ENCODE results near the gene CELF4.

Gene CELF4

GRCh38 chr18:37322492-37323035, 243.0 kb downstream of the CELF4 start:
- H2AFZ ChIP-seq (ENCODE audit: low read depth, low read length): no peak overlapping the region
- peaks cover 17% of the 10 kb centered on the region for H3K27me3 ChIP-seq (ENCODE audit: insufficient read depth, low read length)

GRCh38 chr18:37321582-37322491, 243.8 kb downstream of the CELF4 start:
- H2AFZ ChIP-seq (ENCODE audit: low read depth, low read length): no peak overlapping the region
- no peaks in the 10 kb centered on the region for H3K9me3 ChIP-seq (ENCODE audit: low read length)
- peaks cover 14% of the 10 kb centered on the region for H3K27me3 ChIP-seq (ENCODE audit: insufficient read depth, low read length)
- H3K4me1 ChIP-seq (ENCODE audit: insufficient read depth, low read length): no peaks in the 10 kb centered on the region
- no peaks in the 10 kb centered on the region for H3K36me3 ChIP-seq (ENCODE audit: insufficient read depth, low read length)
- no peak overlapping the region for H3K4me3 ChIP-seq (ENCODE audit: low read length)

More at GRCh38 chr18:37322492-37323035, 243.0 kb downstream of the CELF4 start:
- H3K4me3 ChIP-seq (ENCODE audit: low read length): no peak overlapping the region
- no peaks in the 10 kb centered on the region for H3K4me1 ChIP-seq (ENCODE audit: insufficient read depth, low read length)
- no peaks in the 10 kb centered on the region for H3K9me3 ChIP-seq (ENCODE audit: low read length)
- no peaks in the 10 kb centered on the region for H3K36me3 ChIP-seq (ENCODE audit: insufficient read depth, low read length)

GRCh38 chr18:37320317-37320716, 245.3 kb downstream of the CELF4 start:
- H3K27me3 ChIP-seq (ENCODE audit: insufficient read depth, low read length): peaks cover 9% of the 10 kb centered on the region
- no peaks in the 10 kb centered on the region for H3K4me1 ChIP-seq (ENCODE audit: insufficient read depth, low read length)
- H3K9me3 ChIP-seq (ENCODE audit: low read length): no peaks in the 10 kb centered on the region
- no peaks in the 10 kb centered on the region for H3K36me3 ChIP-seq (ENCODE audit: insufficient read depth, low read length)
- H2AFZ ChIP-seq (ENCODE audit: low read depth, low read length): no peak overlapping the region
- no peak overlapping the region for H3K4me3 ChIP-seq (ENCODE audit: low read length)

- Histone ChIP-seq H3K4me1 (ENCODE audit: insufficient read depth, low read length) (no peaks in the 10 kb centered on the region), H2AFZ (ENCODE audit: low read depth, low read length) (no peak overlapping the region), H3K4me3 (ENCODE audit: low read length) (no peak overlapping the region), H3K36me3 (ENCODE audit: insufficient read depth, low read length) (no peaks in the 10 kb centered on the region), H3K9me3 (ENCODE audit: low read length) (no peaks in the 10 kb centered on the region), H3K27me3 (ENCODE audit: insufficient read depth, low read length) (peaks cover 9% of the 10 kb centered on the region)
Observed at GRCh38 chr18:37318360-37319355, 246.9 kb downstream of the CELF4 start.

GRCh38 chr18:37317486-37317885, 248.1 kb downstream of the CELF4 start:
- Histone ChIP-seq H3K36me3 (ENCODE audit: insufficient read depth, low read length) (no peaks in the 10 kb centered on the region), H3K4me3 (ENCODE audit: low read length) (no peak overlapping the region), H2AFZ (ENCODE audit: low read depth, low read length) (no peak overlapping the region), H3K9me3 (ENCODE audit: low read length) (no peaks in the 10 kb centered on the region), H3K4me1 (ENCODE audit: insufficient read depth, low read length) (no peaks in the 10 kb centered on the region), H3K27me3 (ENCODE audit: insufficient read depth, low read length) (peaks cover 6% of the 10 kb centered on the region)

GRCh38 chr18:37316468-37316867, 249.1 kb downstream of the CELF4 start:
- Histone ChIP-seq H2AFZ (ENCODE audit: low read depth, low read length) (no peak overlapping the region), H3K27me3 (ENCODE audit: insufficient read depth, low read length) (peaks cover 6% of the 10 kb centered on the region), H3K9me3 (ENCODE audit: low read length) (no peaks in the 10 kb centered on the region), H3K4me3 (ENCODE audit: low read length) (no peak overlapping the region), H3K36me3 (ENCODE audit: insufficient read depth, low read length) (no peaks in the 10 kb centered on the region), H3K4me1 (ENCODE audit: insufficient read depth, low read length) (no peaks in the 10 kb centered on the region)

GRCh38 chr18:37315935-37316334, 249.7 kb downstream of the CELF4 start:
- no peak overlapping the region for H3K4me3 ChIP-seq (ENCODE audit: low read length)
- no peaks in the 10 kb centered on the region for H3K9me3 ChIP-seq (ENCODE audit: low read length)
- H3K36me3 ChIP-seq (ENCODE audit: insufficient read depth, low read length): no peaks in the 10 kb centered on the region
- no peak overlapping the region for H2AFZ ChIP-seq (ENCODE audit: low read depth, low read length)
- peaks cover 3% of the 10 kb centered on the region for H3K27me3 ChIP-seq (ENCODE audit: insufficient read depth, low read length)
- H3K4me1 ChIP-seq (ENCODE audit: insufficient read depth, low read length): no peaks in the 10 kb centered on the region

- H3K36me3 ChIP-seq (ENCODE audit: insufficient read depth, low read length): no peaks in the 10 kb centered on the region
- no peaks in the 10 kb centered on the region for H3K9me3 ChIP-seq (ENCODE audit: low read length)
- no peak overlapping the region for H3K4me3 ChIP-seq (ENCODE audit: low read length)
- H3K4me1 ChIP-seq (ENCODE audit: insufficient read depth, low read length): no peaks in the 10 kb centered on the region
- no peak overlapping the region for H2AFZ ChIP-seq (ENCODE audit: low read depth, low read length)
- peaks cover 3% of the 10 kb centered on the region for H3K27me3 ChIP-seq (ENCODE audit: insufficient read depth, low read length)
Observed at GRCh38 chr18:37314534-37314933, 251.1 kb downstream of the CELF4 start.

GRCh38 chr18:37313624-37314023, 252.0 kb downstream of the CELF4 start:
- Histone ChIP-seq H3K4me1 (ENCODE audit: insufficient read depth, low read length) (no peaks in the 10 kb centered on the region), H3K36me3 (ENCODE audit: insufficient read depth, low read length) (no peaks in the 10 kb centered on the region), H3K27me3 (ENCODE audit: insufficient read depth, low read length) (no peaks in the 10 kb centered on the region), H3K9me3 (ENCODE audit: low read length) (no peaks in the 10 kb centered on the region), H2AFZ (ENCODE audit: low read depth, low read length) (no peak overlapping the region), H3K4me3 (ENCODE audit: low read length) (no peak overlapping the region)

- no peaks in the 10 kb centered on the region for H3K27me3 ChIP-seq (ENCODE audit: insufficient read depth, low read length)
- H3K4me1 ChIP-seq (ENCODE audit: insufficient read depth, low read length): no peaks in the 10 kb centered on the region
- H2AFZ ChIP-seq (ENCODE audit: low read depth, low read length): no peak overlapping the region
Observed at GRCh38 chr18:37309861-37310260, 255.7 kb downstream of the CELF4 start.

GRCh38 chr18:37309059-37309458, 256.5 kb downstream of the CELF4 start:
- H3K9me3 ChIP-seq (ENCODE audit: low read length): no peaks in the 10 kb centered on the region
- no peak overlapping the region for H2AFZ ChIP-seq (ENCODE audit: low read depth, low read length)
- no peak overlapping the region for H3K4me3 ChIP-seq (ENCODE audit: low read length)
- no peaks in the 10 kb centered on the region for H3K36me3 ChIP-seq (ENCODE audit: insufficient read depth, low read length)
- no peaks in the 10 kb centered on the region for H3K4me1 ChIP-seq (ENCODE audit: insufficient read depth, low read length)
- H3K27me3 ChIP-seq (ENCODE audit: insufficient read depth, low read length): no peaks in the 10 kb centered on the region

More at GRCh38 chr18:37309861-37310260, 255.7 kb downstream of the CELF4 start:
- no peak overlapping the region for H3K4me3 ChIP-seq (ENCODE audit: low read length)
- no peaks in the 10 kb centered on the region for H3K9me3 ChIP-seq (ENCODE audit: low read length)
- H3K36me3 ChIP-seq (ENCODE audit: insufficient read depth, low read length): no peaks in the 10 kb centered on the region

GRCh38 chr18:37307181-37307580, 258.4 kb downstream of the CELF4 start:
- no peaks in the 10 kb centered on the region for H3K36me3 ChIP-seq (ENCODE audit: insufficient read depth, low read length)
- H3K4me3 ChIP-seq (ENCODE audit: low read length): no peak overlapping the region
- no peaks in the 10 kb centered on the region for H3K9me3 ChIP-seq (ENCODE audit: low read length)
- no peaks in the 10 kb centered on the region for H3K27me3 ChIP-seq (ENCODE audit: insufficient read depth, low read length)
- H2AFZ ChIP-seq (ENCODE audit: low read depth, low read length): no peak overlapping the region
- no peaks in the 10 kb centered on the region for H3K4me1 ChIP-seq (ENCODE audit: insufficient read depth, low read length)

GRCh38 chr18:37306432-37306831, 259.2 kb downstream of the CELF4 start:
- H3K4me3 ChIP-seq (ENCODE audit: low read length): no peak overlapping the region
- H3K36me3 ChIP-seq (ENCODE audit: insufficient read depth, low read length): no peaks in the 10 kb centered on the region
- H3K4me1 ChIP-seq (ENCODE audit: insufficient read depth, low read length): no peaks in the 10 kb centered on the region
- H2AFZ ChIP-seq (ENCODE audit: low read depth, low read length): no peak overlapping the region
- H3K9me3 ChIP-seq (ENCODE audit: low read length): no peaks in the 10 kb centered on the region
- H3K27me3 ChIP-seq (ENCODE audit: insufficient read depth, low read length): no peaks in the 10 kb centered on the region

Measured in neuron (in vitro differentiated cells).